ENCODE results near the gene ZNF423.

Gene ZNF423

GRCh38 chr16:49637511-49637910 is 218.4 kb downstream of the ZNF423 start:
- no peak for DNase-seq

DNA sequence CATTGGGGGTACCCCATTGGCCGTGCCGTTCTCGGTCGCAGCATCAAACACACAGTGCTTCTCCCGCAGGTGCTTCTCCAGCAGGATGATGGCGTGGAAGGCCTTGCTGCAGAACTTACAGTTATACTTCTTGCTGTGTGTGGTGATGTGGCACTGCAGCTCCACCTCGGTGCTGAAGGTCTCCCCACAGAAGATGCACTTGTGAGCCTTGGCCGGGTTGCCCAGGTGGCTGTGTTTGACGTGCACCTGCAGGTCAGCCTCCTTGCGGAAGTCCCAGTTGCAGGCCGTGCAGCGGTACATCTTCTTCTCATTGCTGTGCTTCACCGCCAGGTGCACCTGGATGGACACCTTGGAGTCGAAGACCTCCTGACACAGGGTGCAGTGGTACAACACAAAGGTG is 219.3 kb downstream of the ZNF423 start:
- DNase-seq = no peak

GRCh38 chr16:49635591-49636581 is 220.0 kb downstream of the ZNF423 start:
- no peak for DNase-seq

- no peak for DNase-seq
Measured at GRCh38 chr16:49635009-49635350, 220.9 kb downstream of the ZNF423 start.

DNA sequence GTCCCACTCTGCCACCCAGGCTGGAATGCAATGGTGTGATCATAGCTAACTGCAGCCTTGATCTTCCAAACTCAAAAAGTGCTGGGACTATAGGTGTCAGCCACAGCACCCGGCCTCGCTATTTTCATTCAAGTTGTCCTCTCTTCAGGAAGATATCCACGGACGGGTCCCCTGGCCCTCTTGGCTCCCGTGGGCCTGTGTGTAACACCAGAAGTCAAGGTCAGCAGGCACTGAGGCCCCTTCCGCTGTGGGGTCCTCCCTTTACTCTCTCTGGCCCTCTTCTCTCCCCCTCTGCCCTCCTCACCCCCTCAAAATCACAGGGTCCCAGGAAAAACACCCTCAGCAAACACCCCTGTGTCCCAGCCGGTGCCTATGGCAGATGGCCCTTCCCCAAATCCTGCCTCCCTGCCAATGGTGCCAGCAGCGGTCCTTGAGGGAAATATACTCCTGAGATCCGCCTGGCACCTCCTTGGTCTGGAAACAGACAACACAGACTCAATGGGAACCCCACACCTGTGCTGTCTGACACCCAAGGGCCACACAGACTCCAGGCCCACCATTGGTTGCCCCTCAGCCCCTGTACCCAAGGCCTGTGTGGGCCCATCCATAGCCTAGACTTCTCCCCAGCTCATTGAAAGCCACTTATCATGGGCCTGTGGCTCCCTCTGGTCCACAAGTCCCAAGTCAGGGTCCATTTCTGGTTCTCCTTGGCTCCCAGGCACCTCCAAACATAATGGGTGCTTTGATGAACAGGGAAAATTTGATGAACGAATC is 221.5 kb downstream of the ZNF423 start:
- no peak for DNase-seq

- no peak for DNase-seq
Measured at GRCh38 chr16:49632795-49633184, 223.1 kb downstream of the ZNF423 start.

DNA sequence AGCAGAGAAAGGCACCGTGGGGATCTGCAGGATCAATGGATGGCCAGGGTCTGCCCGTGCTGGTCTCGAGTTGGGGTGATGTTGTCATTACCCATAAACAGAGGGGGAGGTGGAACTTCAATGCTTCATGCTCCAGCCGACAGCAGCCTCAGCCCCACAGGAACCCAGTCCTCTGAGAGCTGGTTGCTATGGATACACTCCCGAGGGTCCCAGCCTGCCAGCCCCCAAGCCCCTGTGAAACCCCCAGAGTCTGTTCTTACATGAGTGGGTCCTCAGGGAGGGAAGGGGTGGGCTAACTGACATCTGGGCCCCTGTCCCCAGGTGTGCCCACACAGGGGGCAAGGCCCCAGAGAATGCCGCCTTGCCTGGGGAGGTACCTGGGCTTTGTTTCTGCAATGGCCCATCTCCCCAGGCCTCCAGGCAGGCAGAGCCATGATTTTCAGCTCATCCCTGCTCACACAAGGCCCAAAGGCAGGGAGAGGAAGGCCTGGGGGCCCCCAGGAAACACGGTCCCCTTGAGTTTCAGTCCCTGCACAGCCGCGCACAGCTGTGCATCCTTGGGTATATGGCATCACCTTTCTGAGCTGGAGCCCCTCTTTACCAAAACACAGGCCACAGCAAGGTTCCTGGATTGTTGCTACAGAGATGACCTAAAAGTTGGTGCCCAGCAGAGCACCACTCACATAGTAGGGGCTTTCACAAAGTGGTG is 223.7 kb downstream of the ZNF423 start:
- DNase-seq = no peak

DNA sequence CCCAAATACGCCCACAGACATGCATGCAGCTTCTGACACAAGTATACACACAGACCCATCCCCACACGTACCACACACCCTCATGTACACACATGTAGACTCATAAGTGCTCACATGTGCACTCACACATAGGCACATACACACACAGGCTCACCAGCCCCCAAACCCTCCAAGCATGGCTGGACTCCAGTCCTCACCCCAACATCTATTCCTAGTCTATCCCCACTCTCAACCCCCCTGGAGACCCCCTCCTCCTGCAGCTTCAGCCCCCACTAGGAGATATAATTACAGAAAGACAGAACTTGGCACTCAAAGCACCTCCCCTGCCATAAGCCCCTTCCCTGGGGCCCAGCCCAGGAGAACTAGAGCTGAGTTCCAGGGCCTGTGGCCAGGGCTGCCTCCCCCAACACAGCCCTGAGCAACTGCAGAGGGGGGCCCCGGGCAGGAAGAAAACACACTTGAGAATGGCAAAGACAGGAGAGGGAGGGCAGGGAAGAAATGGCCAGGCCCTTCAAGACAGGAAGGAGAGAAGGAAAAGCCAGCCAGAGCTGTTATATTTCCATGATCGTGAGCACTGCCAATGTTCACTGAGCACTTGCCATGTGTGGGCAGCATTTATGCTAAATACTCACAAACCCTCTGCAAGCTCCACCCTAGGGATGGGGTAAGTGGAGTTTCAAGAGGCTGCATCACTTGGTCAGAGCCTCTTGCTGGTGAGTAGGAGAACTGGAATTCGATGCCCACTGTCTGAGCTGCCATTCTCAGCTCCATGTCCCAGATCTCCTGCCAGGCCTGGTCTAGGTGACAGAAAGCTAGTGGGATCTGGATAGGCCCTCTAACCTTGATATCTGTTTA is 224.5 kb downstream of the ZNF423 start:
- no peak for DNase-seq

- no peak for DNase-seq
Measured at GRCh38 chr16:49630783-49631182, 225.1 kb downstream of the ZNF423 start.

DNA sequence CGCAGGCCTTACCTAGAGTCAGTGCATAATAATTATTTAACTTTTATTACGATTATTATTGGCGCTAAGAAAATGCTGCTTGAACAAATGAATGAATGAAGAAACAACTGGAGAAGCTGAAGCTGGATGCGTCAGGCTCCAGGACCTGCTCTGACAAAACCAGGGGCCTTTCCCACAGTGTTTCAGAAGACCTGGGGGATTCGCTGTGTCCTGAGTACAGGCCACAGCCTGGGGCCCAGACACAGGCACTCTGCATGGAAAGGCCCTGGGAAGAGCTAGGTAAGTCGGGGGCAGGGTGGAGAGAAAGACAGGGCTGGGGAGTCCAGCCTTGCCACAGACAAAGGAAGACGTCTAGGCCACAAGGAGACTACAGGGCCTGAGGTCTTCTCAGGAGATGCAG is 226.1 kb downstream of the ZNF423 start:
- DNase-seq = no peak

GRCh38 chr16:49628148-49628547 is 227.8 kb downstream of the ZNF423 start:
- DNase-seq = no peak

DNA sequence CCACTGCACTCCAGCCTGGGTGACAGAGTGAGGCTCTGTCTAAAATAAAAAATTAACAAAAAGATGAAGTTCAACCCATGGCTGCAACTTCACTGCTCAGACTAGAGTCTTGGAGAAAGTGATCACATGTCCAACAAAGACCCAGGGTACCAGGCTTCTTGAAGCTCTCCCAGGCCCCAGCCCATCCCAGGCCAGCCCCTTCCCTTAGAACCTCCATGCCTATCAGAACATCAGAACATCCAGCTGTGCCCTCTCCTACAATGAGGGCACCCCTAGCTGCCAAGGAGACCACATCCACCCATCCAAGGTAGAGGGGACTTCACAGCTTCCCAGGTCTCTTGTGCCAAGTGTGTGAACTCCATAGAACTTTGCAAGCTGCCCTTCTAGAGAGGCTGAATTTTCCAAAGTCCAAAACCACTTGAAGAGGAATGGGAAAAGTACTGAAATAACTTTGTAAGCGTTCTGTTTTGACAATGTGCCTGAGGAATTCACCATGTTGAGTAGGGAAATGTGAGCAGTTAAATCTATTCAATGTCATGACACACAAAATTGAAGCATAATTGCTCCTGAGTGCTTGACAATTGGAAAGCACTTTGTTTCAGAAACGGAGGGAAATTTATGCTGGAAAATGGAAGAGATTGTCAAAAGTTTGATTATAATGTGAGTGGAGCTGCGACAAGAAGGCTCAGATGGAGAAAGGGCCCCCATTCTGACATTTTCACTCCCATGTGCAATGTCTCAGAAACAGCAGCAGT is 230.4 kb downstream of the ZNF423 start:
- DNase-seq = no peak

GRCh38 chr16:49623501-49624266 is 232.2 kb downstream of the ZNF423 start:
- DNase-seq = no peak

GRCh38 chr16:49622421-49623402 is 233.2 kb downstream of the ZNF423 start:
- no peak for DNase-seq

DNA sequence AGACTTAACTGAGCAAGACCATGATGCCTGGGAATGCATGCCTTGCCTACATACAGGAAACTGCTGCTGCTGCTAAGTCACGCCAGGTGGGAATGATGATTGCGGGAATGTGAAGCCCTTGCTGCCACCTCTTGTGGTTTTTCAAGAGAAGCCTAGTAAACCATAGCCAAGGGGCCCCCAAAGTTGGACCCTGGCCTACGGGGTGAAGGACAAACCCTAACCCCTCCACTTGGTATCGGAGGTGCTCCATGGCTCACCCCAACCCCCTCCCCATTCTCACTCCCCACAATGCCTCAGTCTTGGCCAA is 233.9 kb downstream of the ZNF423 start:
- no peak for DNase-seq

GRCh38 chr16:49621241-49622083 is 234.4 kb downstream of the ZNF423 start:
- no peak for DNase-seq

DNA sequence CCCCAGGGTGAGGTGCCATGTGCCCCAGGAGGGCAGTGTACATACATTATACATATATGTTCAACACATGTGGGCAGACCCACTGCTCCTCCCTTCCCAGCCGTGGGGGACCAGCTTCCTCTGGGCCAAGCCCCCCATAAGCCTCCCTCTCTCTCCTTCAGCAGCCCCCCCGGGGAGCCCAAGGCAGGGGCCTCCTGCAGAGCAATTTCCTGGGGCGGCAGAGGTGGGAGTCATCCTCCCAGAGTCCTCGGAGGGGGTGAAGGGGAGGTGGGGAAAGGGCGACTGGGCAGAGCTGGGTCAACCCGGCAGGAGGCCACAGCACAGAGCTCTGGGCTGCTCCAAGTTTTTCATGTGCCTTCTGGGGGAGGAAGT is 235.1 kb downstream of the ZNF423 start:
- no peak for DNase-seq

DNA sequence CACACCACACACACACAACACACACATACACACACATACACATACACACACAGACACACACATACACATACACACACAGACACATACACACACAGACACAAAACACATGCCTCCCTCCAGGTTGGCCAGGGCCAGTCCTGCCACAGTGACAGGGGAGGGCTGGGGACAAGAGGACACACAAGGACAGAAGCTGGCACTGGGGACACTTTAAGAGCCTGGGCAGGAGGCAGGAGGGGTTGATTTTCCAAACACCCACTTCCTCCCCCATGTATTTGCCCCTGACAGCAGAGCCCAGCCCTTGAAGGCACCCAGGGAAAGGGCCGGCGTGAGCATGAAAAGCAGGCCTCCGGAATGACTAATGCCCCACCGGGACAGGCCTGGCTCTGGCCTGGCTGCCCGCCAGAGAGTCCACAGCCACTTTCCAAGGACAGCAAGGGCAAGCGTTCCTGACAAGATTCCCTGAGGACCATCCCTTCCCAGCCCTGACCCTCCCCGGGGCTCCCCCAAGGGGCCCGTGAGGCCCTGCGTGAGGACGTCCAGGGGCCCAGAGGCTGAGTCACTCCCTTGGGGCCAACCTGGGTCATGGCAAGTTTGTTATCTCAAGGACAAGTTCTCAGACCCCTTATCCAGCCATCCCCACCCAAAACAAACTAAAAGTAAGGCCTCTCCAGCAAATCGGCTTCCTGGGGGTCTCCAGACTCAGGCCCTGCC is 235.6 kb downstream of the ZNF423 start:
- no peak for DNase-seq
